Activated CD4-positive, alpha-beta T cell treated with anti-CD3 and anti-CD28 coated beads for 36 hours (primary cell): Measurements from ENCODE around the gene BTNL8. TPM values are rescaled to one million over a fixed set of nuclear protein-coding genes. Genes with fewer than 3 reads are reported as not detected.
"Not testable (repeated sequence)": the region's sequence is repeated elsewhere in the genome, so short reads cannot be mapped to it uniquely, and the experiment has no call there.

Experiments
- ATAC-seq: fragments of 200-7000 bp; cut with Tn5 transposase; one replicate; pipeline ENCODE4 v1.10.0; 2021; ENCODE audit warnings: mild to moderate bottlenecking, moderate library complexity
- CTCF ChIA-PET: fragments of 350-600 bp; sonication (Branson Sonifier 250); formaldehyde crosslinking; loops from one replicate; lab custom pipeline; 2021; ENCODE audit warnings: antibody characterized with exemption; lab: Charles Lee
- POLR2A ChIA-PET: fragments of 350-600 bp; sonication (Branson Sonifier 250); formaldehyde crosslinking; loops from one replicate; lab custom pipeline; 2021; ENCODE audit warnings: antibody characterized with exemption, inconsistent platforms; lab: Charles Lee
- DNase-seq: peaks from one replicate; pipeline ENCODE4 v3.0.0-alpha.2; 2020
- H3K27ac Mint-ChIP-seq: one replicate; pipeline ENCODE4 v1.8.0; 2021; ENCODE audit warnings: mixed read lengths
- H3K27me3 Mint-ChIP-seq: one replicate; pipeline ENCODE4 v1.8.0; 2021; ENCODE audit warnings: mixed read lengths
- H3K36me3 Mint-ChIP-seq: one replicate; pipeline ENCODE4 v1.8.0; 2021; ENCODE audit warnings: low read depth, mixed read lengths
- H3K4me1 Mint-ChIP-seq: one replicate; pipeline ENCODE4 v1.8.0; 2021; ENCODE audit warnings: mixed read lengths
- H3K4me3 Mint-ChIP-seq: one replicate; pipeline ENCODE4 v1.8.0; 2021; ENCODE audit warnings: mild to moderate bottlenecking, moderate library complexity, mixed read lengths
- H3K9me3 Mint-ChIP-seq: one replicate; pipeline ENCODE4 v1.8.0; 2021; ENCODE audit warnings: low read depth, mixed read lengths
- intact Hi-C, 2 experiments: fragments of 100-400 bp; cut with DNase I in 1 of 2; cut with micrococcal nuclease in 1 of 2; formaldehyde crosslinking; loops; one replicate each; pipeline versions ENCODE4 v1.14.2 to v1.15.1; 2022 to 2024; cut with DNase I, micrococcal nuclease
- total RNA-seq, 2 experiments: library from RNA; stranded (reverse); gene quantifications; one replicate each; pipeline ENCODE4 v1.2.3, GENCODE V29; 2021

The BTNL8 gene
- total RNA-seq, 2 experiments from 2014 or later, result 0.11 TPM; not detected in 1

DNA sequence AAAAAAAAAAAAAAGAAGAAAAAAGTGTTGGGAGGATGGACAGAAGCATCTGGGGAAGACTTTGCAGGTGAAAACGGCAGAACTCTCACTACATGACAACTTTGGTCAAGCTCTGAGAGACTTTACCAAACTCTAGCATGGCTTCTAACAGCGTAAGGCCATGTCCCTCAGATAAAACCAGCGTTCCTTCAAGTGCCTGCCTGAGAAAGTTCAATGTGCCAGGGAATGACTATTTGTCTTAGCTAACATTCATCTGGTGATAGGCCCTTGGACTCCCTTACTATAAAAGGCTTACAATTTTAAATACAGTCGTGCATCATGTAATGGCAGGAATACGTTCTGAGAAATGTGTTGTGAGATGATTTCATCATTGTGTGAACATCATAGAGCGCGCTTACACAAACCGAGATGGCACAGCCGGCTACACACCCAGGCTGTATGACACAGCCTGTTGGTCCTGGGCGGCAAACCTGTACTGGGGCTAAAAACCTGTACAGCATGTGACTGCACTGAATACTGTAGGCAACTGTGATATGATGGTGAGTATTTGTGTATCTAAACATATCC is 23.0 kb upstream of the BTNL8 start:
- ChIA-PET CTCF (no interaction called here), POLR2A (interaction anchor here (0.6 kb wide), 1 partner anchor 359 kb away, joined by 6 read pairs; no protein-coding TSS in a partner anchor)
- Mint-ChIP-seq H3K27me3 (no peaks in the 10 kb centered on the region), H3K27ac (no peak overlapping the region), H3K36me3 (no peaks in the 10 kb centered on the region), H3K9me3 (no peaks in the 10 kb centered on the region), H3K4me1 (no peaks in the 10 kb centered on the region), H3K4me3 (no peak overlapping the region)
- DNase-seq (no peak), ATAC-seq (no peak)
- intact Hi-C loops, result no loop called here

DNA sequence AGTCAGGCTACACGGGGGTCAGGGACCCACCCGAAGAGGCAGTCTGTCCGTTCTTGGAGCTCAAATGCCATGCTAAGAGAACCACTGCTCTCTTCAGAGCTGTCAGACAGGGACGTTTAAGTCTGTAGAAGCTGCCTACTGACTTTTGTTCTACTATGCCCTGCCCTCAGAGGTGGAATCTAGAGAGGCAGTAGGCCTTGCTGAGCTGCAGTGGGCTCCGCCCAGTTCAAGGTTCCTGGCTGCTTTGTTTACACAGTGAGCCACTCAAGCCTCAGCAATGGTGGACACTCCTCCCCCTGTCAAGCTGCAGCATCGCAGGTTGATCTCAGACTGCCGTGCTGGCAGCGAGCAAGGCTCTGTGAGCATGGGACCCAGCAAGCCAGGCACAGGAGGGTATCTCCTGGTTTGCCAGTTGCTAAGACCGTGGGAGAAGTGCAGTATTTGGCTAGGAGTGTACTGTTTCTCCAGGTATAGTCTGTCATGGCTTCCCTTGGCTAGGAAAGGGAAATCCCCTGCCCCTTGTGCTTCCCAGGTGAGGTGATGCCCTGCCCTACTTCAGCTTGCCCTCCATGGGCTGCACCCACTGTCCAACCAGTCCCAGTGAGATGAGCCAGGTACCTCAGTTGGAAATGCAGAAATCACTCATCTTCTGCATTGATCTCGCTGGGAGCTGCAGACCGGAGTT is 13.0 kb upstream of the BTNL8 start:
- DNase-seq, CTCF ChIA-PET, H3K4me1 Mint-ChIP-seq, H3K36me3 Mint-ChIP-seq, ATAC-seq, H3K27ac Mint-ChIP-seq, POLR2A ChIA-PET, H3K4me3 Mint-ChIP-seq, H3K9me3 Mint-ChIP-seq, intact Hi-C loops: not testable (repeated sequence)
- H3K27me3 Mint-ChIP-seq, result peaks cover 32% of the 10 kb centered on the region

DNA sequence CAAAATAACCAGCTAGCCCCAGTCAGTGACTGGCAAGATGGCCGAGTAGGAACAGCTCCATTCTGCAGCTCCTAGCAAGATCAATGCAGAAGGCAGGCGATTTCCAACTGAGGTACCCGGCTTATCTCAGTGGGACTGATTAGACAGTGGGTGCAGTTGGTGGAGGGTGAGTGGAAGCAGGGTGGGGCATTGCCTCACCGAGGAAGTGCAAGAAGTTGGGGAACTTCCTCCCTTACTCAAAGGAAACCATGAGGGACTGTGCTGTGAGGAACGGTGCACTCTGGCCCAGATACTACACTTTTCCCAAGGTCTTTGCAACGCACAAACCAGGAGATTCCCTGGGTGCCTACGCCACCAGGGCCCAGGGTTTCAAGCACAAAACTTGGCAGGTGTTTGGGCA is 9.6 kb upstream of the BTNL8 start:
- Mint-ChIP-seq H3K4me3 (no peak overlapping the region), H3K9me3 (peaks cover 2% of the 10 kb centered on the region), H3K27me3 (peaks cover 29% of the 10 kb centered on the region), H3K4me1 (no peaks in the 10 kb centered on the region), H3K27ac (no peak overlapping the region), H3K36me3 (no peaks in the 10 kb centered on the region)
- CTCF ChIA-PET, result no interaction called here
- no peak for DNase-seq
- no peak for ATAC-seq
- POLR2A ChIA-PET, result no interaction called here
- intact Hi-C loops, result no loop called here

DNA sequence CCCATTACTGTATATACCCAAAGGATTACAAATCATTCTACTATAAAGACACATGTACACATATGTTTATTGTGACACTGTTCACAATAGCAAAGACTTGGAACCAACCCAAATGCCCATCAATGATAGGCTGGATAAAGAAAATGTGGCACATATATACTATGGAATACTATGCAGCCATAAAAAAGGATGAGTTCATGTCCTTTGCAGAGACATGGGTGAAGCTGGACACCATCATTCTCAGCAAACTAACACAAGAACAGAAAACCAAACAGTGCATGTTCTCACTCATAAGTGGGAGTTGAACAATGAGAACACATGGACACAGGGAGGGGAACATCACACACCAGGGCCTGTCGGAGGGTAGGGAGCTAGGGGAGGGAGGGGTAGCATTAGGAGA is 3.6 kb upstream of the BTNL8 start:
- intact Hi-C loops, CTCF ChIA-PET, H3K36me3 Mint-ChIP-seq, H3K4me3 Mint-ChIP-seq, ATAC-seq, H3K4me1 Mint-ChIP-seq, H3K27me3 Mint-ChIP-seq, H3K9me3 Mint-ChIP-seq, DNase-seq, H3K27ac Mint-ChIP-seq, POLR2A ChIA-PET: not testable (repeated sequence)

DNA sequence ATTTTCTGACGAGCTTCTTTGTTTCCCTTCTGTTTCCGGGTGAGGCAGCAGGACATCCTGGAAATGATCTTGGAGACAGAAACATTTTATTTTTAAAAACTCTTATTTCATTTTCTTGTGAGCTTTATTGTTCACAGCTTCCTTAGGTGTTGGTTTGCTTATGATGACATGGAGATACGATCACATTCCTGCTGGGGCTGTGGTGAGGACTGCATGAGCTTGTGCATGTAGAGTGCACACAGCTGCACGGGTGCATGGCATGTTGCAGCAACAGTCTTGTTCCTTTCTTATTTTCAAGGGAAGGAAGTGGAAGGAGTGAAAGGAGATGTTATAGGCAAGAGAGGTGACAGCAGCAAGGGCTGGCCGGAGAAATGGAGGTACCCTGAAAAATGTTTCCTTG is 1.2 kb downstream of the BTNL8 start:
- H3K4me1 Mint-ChIP-seq, result peaks cover 11% of the 10 kb centered on the region
- DNase-seq (no peak), ATAC-seq (no peak)
- H3K9me3 Mint-ChIP-seq, result no peaks in the 10 kb centered on the region
- H3K36me3 Mint-ChIP-seq, result no peaks in the 10 kb centered on the region
- ChIA-PET CTCF (interaction anchor here (0.7 kb wide), 1 partner anchor 195 kb away, joined by 3 read pairs; no protein-coding TSS in a partner anchor), POLR2A (no interaction called here)
- H3K27ac Mint-ChIP-seq, result no peak overlapping the region
- H3K4me3 Mint-ChIP-seq, result no peak overlapping the region
- intact Hi-C loops, result no loop called here
- no peaks in the 10 kb centered on the region for H3K27me3 Mint-ChIP-seq

DNA sequence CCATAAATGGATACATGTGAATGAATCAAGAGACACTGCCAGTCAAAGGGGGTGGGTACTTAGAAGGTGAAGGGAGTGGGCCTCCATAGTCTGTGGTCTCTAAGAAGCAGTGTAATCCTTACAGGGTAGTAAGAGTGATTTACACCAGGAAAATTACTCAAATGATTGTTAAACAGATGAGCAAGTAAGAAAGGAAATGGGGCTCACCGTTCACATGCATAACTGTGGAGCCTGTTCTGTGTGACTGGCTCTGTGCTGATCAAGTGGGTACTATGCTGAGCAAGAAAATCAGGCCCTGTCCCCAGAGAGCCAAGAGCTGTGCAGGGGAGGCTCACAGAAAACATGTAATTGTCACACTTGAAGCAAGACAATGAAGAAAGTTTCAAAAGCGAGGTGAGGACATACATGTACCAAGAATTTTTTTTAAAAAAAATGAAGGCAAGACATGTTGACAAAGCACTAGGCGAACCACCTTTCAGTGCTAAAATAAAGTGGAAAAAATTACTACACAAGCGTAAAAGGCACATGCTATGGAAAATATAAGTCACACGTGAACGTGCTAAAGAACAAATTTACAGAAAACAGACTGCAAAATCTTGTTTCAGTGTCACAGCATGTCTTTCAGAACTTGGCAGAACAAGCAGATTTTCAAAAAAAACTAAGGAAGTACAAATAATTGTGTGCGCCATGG is 2.5 kb downstream of the BTNL8 start:
- Mint-ChIP-seq H3K36me3 (no peaks in the 10 kb centered on the region), H3K27ac (peak overlapping the region; percentile 82), H3K9me3 (peaks cover 2% of the 10 kb centered on the region), H3K27me3 (peaks cover 2% of the 10 kb centered on the region), H3K4me3 (no peak overlapping the region), H3K4me1 (peaks cover 11% of the 10 kb centered on the region)
- ATAC-seq, result peak; percentile 88
- peak; percentile 10 for DNase-seq
- intact Hi-C loops, result no loop called here
- ChIA-PET POLR2A (no interaction called here), CTCF (no interaction called here)

DNA sequence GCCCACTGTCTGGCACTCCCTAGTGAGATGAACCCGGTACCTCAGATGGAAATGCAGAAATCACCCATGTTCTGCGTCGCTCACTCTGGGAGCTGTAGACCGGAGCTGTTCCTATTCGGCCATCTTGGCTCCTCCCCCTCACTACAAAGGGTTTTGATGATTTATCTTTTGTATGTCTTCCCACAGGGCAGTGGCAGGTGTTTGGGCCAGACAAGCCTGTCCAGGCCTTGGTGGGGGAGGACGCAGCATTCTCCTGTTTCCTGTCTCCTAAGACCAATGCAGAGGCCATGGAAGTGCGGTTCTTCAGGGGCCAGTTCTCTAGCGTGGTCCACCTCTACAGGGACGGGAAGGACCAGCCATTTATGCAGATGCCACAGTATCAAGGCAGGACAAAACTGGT is 9.4 kb downstream of the BTNL8 start:
- H3K27me3 Mint-ChIP-seq, result peaks cover 11% of the 10 kb centered on the region
- no peak overlapping the region for H3K27ac Mint-ChIP-seq
- peaks cover 2% of the 10 kb centered on the region for H3K9me3 Mint-ChIP-seq
- intact Hi-C loops, result no loop called here
- H3K4me1 Mint-ChIP-seq, result no peaks in the 10 kb centered on the region
- ChIA-PET POLR2A (no interaction called here), CTCF (no interaction called here)
- DNase-seq, result no peak
- H3K4me3 Mint-ChIP-seq, result no peak overlapping the region
- ATAC-seq, result no peak
- H3K36me3 Mint-ChIP-seq, result no peaks in the 10 kb centered on the region

DNA sequence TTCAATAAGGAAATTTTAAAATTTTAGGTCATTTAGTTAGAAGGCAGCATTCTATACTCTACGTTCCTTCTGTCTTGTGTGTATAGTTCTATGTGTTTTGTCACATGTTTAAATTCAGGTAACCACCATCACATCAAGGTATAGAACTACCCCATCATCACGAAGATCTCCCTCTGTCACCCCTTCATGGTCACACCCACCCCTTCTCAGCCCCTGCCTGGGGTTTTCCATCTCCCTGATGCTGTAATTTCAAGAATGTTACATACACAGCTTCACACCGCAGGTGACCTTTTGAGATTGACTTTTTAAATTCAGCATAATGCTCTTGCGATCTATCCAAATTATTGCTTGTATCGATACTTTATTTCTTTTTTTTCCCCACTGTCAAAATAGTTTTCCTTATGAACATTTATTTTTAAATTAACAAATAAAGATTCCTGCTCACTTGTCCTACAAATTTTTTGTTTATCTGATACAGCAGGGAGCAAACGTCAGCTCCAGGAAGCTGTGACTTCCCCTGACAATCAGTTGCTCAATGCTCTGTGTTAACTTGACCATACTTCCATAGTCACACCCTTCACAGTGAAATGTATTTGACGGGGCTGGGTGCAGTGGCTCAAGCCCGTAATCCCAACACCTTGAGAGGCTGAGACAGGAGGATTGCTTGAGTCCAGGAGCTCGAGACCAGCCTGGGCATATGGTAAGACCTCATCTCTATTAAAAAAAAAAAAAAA is 10.2 kb downstream of the BTNL8 start:
- DNase-seq (peak; percentile 26), ATAC-seq (peak; percentile 49)
- ChIA-PET CTCF (no interaction called here), POLR2A (no interaction called here)
- intact Hi-C loops, result no loop called here
- H3K9me3 Mint-ChIP-seq, result peaks cover 2% of the 10 kb centered on the region
- H3K27me3 Mint-ChIP-seq, result peaks cover 11% of the 10 kb centered on the region
- H3K4me3 Mint-ChIP-seq, result no peak overlapping the region
- H3K4me1 Mint-ChIP-seq, result no peaks in the 10 kb centered on the region
- H3K27ac Mint-ChIP-seq, result no peak overlapping the region
- H3K36me3 Mint-ChIP-seq, result no peaks in the 10 kb centered on the region

DNA sequence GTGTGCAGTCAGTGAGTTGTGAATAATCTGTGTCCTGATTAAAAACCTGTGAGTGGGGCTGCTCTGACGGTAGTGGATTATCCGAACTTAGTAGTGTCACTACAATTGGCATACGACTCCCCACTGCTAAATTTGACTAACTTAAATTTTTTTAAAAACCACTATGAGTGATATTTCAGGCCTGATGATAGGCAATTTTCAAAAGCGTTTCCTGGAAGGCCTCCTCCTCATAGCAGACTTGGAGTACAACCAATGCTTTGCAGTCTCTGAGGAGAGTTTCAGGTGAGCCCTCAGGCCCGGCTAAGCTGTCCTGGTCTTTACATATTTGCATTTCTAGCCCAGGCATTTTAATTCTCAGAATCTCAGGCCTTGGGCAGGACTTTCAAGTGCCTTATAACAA is 10.8 kb downstream of the BTNL8 start:
- Mint-ChIP-seq H3K27ac (no peak overlapping the region), H3K9me3 (peaks cover 2% of the 10 kb centered on the region), H3K4me1 (no peaks in the 10 kb centered on the region), H3K27me3 (peaks cover 11% of the 10 kb centered on the region), H3K4me3 (no peak overlapping the region), H3K36me3 (no peaks in the 10 kb centered on the region)
- DNase-seq, result no peak
- intact Hi-C loops, result no loop called here
- POLR2A ChIA-PET, result no interaction called here
- no peak for ATAC-seq
- CTCF ChIA-PET, result no interaction called here

DNA sequence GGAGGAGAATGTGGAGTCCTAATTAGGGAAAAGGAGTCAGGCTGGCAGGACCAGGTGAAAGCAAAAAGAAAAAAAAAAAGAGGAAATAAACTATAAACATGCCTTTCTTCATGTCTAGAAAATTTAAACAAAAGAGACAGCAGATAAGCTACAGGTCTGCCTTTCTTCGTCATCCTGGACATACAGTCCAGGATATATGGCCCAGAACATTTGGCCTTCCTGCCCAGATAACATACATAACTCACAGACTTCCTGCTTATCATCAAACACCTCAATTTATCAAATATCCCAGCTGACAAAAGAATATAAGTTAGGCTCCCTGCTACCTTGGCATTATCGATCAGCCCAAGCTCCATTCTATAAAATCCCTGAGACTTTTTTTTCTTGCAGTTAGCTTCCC is 11.2 kb downstream of the BTNL8 start:
- DNase-seq (no peak), ATAC-seq (no peak)
- CTCF ChIA-PET, result no interaction called here
- H3K27ac Mint-ChIP-seq, result no peak overlapping the region
- H3K9me3 Mint-ChIP-seq, result peaks cover 2% of the 10 kb centered on the region
- intact Hi-C loops, result no loop called here
- H3K4me3 Mint-ChIP-seq, result no peak overlapping the region
- H3K36me3 Mint-ChIP-seq, result no peaks in the 10 kb centered on the region
- POLR2A ChIA-PET, result no interaction called here
- no peaks in the 10 kb centered on the region for H3K4me1 Mint-ChIP-seq
- peaks cover 11% of the 10 kb centered on the region for H3K27me3 Mint-ChIP-seq

DNA sequence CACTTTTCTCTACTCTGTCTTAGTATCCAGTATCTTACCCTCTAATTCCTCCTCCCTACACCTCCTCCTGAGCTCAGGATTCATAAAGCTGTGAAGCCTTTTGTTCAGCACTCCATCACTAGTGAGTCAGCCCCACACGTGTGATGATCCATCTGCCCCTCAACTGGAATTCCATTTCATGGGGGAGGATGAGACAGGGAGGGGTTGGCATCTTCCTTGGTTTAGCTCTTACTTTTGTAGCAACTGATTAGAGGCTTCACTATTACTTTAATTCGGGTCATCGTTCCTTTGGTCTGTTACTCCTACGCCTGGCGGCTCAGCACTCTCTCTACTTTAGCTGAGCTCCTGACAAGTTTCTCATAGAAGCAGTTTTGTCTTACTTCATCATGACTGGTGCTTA is 11.8 kb downstream of the BTNL8 start:
- Mint-ChIP-seq H3K27ac (no peak overlapping the region), H3K9me3 (peaks cover under 1% of the 10 kb centered on the region), H3K36me3 (no peaks in the 10 kb centered on the region), H3K4me1 (no peaks in the 10 kb centered on the region), H3K4me3 (no peak overlapping the region), H3K27me3 (peaks cover 10% of the 10 kb centered on the region)
- ATAC-seq (no peak), DNase-seq (no peak)
- ChIA-PET POLR2A (no interaction called here), CTCF (no interaction called here)
- intact Hi-C loops, result no loop called here
